Skeletal muscle satellite cell (primary cell): ENCODE measurements around the gene MAB21L3.
"Not testable (repeated sequence)": the region's sequence is repeated elsewhere in the genome, so short reads cannot be mapped to it uniquely, and the experiment has no call there.

ENCODE experiments used
- H3K27me3 ChIP-seq: 2 replicates; pipeline ENCODE4 v1.7.0; 2013; ENCODE audit warnings: low read length; ENCODE audit not compliant: control insufficient read depth, insufficient read depth
- H3K36me3 ChIP-seq: 2 replicates; pipeline ENCODE4 v1.7.0; 2013; ENCODE audit warnings: mild to moderate bottlenecking, control low read depth, low read length; ENCODE audit not compliant: insufficient read depth
- H3K4me1 ChIP-seq: 2 replicates; pipeline ENCODE4 v1.7.0; 2013; ENCODE audit warnings: low read length; ENCODE audit not compliant: control insufficient read depth, insufficient read depth
- H3K4me2 ChIP-seq: 2 replicates; pipeline ENCODE4 v1.7.0; 2013; ENCODE audit warnings: mild to moderate bottlenecking, low read length
- H3K4me3 ChIP-seq: 2 replicates; pipeline ENCODE4 v1.7.0; 2013; ENCODE audit warnings: low read length
- H3K9ac ChIP-seq: 2 replicates; pipeline ENCODE4 v1.7.0; 2013; ENCODE audit warnings: mild to moderate bottlenecking, low read depth, low read length, moderate library complexity
- H3K9me3 ChIP-seq: replicated peaks from 2 replicates; pipeline ENCODE4 v1.7.0; 2013; ENCODE audit warnings: mild to moderate bottlenecking, control low read depth, low read length

Gene MAB21L3

DNA sequence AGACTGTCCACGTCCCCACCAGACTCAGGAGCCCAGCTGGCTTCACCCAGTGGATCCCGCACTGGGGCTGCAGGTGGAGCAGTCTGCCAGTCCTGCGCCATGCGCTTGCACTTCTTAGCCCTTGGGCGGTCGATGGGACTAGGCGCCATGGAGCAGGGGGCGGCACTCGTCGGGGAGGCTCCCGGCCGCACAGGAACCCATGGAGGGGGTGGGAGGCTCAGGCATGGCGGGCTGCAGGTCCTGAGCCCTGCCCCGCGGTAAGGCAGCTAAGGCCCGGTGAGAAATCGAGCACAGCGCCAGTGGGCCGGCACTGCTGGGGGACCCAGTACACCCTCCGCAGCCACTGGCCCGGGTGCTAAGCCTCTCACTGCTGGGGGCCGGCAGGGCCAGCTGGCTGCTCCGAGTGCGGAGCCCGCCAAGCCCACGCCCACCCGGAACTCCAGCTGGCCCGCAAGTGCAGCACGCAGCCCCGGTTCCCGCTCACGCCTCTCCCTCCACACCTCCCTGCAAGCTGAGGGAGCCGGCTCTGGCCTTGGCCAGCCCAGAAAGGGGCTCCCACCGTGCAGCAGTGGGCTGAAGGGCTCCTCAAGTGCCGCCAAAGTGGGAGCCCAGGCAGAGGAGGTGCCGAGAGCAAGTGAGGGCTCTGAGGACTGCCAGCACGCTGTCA lies 35.4 kb downstream of the MAB21L3 start:
- not testable (repeated sequence) for H3K4me1 ChIP-seq, H3K9me3 ChIP-seq, H3K36me3 ChIP-seq, H3K4me2 ChIP-seq, H3K9ac ChIP-seq, H3K27me3 ChIP-seq, H3K4me3 ChIP-seq

DNA sequence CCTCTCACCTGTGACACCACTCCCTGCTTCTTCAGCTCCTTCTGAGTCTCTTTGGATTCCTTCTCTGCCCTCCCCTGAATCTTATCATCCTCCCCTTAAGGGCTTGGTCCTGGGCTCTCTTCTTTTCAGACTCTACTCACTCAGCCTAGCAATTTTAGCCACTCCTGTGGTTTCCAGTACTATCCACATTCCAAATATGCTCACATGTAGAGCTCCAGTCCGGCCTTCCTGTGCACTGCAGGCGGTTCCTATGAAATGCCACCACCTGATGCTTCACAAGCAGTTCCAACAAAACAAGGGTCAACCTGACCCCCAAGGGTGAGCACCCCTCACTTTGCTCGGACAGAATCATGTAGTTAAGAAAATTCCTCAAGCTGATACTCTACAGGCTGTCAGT lies 35.9 kb downstream of the MAB21L3 start:
- H3K4me1 ChIP-seq, result no peaks in the 10 kb centered on the region
- no peak overlapping the region for H3K9ac ChIP-seq
- no peak overlapping the region for H3K4me2 ChIP-seq
- H3K36me3 ChIP-seq, result no peaks in the 10 kb centered on the region
- no peaks in the 10 kb centered on the region for H3K27me3 ChIP-seq
- no peaks in the 10 kb centered on the region for H3K9me3 ChIP-seq
- no peak overlapping the region for H3K4me3 ChIP-seq

DNA sequence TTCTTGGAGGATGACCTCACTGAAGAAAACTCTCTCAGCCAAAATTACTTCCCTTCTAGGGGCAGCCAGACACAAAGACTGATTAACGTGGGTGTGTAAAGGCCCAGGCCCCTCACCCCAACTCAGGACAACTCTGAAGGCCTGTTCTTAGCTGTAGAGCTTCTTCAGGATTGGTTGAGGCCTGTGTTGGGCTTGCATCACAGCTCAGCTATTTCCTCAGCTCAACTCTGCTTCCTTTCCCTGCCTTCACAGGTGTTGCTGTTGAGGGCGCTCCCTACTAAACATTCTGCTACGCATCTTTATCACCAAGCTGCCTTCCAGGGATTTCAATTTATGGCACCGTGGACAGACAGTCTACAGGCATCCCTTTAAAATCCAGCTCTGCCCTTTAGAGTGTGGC lies 36.8 kb downstream of the MAB21L3 start:
- H3K4me3 ChIP-seq, result no peak overlapping the region
- no peak overlapping the region for H3K9ac ChIP-seq
- no peaks in the 10 kb centered on the region for H3K4me1 ChIP-seq
- H3K36me3 ChIP-seq, result no peaks in the 10 kb centered on the region
- no peaks in the 10 kb centered on the region for H3K27me3 ChIP-seq
- H3K9me3 ChIP-seq, result no peaks in the 10 kb centered on the region
- H3K4me2 ChIP-seq, result no peak overlapping the region

DNA sequence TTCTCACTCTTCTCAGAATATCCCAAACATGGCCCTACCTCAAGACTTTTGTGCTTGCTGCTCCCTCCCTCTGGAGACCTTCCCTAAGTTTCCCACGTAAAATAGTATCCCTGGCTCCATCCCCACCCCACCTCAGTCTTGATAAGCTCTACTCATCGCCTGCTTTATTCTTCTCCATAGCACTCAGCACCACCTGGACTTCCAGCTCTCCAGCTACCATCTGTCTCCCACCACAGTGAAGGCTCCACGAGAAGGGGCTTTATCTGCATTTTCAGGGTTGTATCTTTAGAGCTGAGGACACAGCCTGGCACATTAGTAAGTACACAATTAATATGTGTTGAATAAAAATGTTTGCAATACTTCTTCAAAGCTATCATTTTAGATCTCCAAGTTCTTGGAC lies 37.8 kb downstream of the MAB21L3 start:
- Histone ChIP-seq H3K4me3 (no peak overlapping the region), H3K4me1 (no peaks in the 10 kb centered on the region), H3K27me3 (peaks cover under 1% of the 10 kb centered on the region), H3K9me3 (no peaks in the 10 kb centered on the region), H3K36me3 (no peaks in the 10 kb centered on the region), H3K4me2 (no peak overlapping the region), H3K9ac (no peak overlapping the region)

DNA sequence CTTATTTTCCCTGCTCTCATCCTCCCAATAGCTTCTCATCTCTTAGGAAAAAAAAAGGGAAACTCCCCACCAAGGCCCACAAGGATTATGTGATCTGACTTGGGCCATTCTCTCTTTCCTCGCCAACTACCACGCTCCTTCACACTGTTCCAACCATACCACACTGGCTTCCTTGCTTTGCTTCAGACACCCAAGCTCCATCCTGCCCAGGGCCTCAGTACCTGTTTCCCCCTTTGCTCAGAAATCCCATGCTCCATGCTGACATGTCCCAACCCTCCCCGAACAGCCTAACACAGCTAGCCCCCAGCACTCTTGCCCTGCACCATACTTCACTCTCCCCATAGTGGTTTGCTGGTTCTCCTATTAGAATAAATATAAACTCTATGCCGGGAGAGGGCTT lies 39.2 kb downstream of the MAB21L3 start:
- no peak overlapping the region for H3K4me2 ChIP-seq
- H3K4me3 ChIP-seq, result no peak overlapping the region
- H3K9me3 ChIP-seq, result no peaks in the 10 kb centered on the region
- no peaks in the 10 kb centered on the region for H3K36me3 ChIP-seq
- H3K4me1 ChIP-seq, result no peaks in the 10 kb centered on the region
- peaks cover 15% of the 10 kb centered on the region for H3K27me3 ChIP-seq
- no peak overlapping the region for H3K9ac ChIP-seq

DNA sequence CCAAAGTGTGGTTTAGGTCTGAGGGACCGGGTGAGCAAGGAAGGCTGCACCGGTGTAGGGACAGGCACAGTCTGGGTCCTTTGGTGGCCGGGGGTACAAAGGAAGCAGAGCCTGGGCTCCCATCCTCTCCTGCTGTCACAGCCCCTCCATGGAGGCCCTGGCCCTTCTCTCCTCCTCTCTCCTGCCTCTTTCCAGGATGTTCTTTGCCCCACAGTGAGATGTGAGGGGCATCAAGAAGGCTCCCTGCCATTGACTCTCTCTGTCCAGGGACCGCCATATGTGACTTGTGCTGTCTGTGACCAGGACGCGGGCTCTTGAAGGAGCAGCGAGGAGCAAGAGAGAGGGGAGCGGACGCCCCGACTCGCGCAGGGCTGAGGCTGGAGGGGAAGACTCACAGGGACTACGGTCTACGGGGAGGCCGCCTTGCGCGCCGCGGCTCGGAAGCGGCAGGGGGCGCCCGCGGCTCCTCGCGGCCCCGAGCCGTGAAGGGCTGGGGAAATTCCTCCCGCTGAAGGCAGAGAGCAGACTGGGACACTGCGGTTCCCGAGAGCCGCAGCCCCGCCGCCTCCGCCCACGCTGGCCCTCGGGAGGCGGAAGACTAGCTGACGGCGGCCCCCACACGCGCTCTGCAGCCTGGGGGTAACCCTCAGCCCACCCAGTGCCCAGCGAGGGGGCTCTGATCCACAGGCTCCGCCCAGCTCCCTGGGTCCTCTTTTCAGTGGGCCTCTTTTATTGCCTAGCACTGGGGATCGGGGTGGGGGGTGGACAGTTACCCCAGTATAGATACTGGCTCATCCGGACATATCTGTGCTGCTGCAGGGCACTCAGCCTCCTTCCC lies 40.8 kb downstream of the MAB21L3 start:
- Histone ChIP-seq H3K9me3 (no peaks in the 10 kb centered on the region), H3K36me3 (no peaks in the 10 kb centered on the region), H3K4me1 (no peaks in the 10 kb centered on the region), H3K27me3 (peaks cover 28% of the 10 kb centered on the region), H3K4me2 (peak overlapping the region; percentile 93), H3K9ac (peak overlapping the region; percentile 66), H3K4me3 (peak overlapping the region; percentile 72)

DNA sequence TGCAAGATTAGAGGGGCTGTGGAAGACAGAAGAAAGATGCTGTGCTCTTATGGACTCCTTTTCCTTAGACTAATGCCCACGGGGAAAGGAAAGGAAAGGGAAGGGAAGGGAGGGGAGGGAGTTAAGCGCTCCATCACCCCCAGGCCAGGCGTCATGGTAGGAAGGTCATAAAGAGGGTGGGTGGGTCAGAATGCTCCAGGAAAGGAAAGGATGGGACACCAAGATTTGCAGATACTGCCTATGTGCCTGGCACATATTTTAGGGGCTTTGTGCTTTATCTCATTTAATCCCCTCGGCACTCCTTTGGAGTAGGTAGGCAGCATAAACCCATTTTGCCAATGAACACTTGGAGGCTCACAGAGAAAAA lies 41.4 kb downstream of the MAB21L3 start:
- Histone ChIP-seq H3K4me3 (peak overlapping the region; percentile 72), H3K9me3 (no peaks in the 10 kb centered on the region), H3K9ac (peak overlapping the region; percentile 66), H3K4me2 (peak overlapping the region; percentile 93), H3K27me3 (peaks cover 33% of the 10 kb centered on the region), H3K36me3 (no peaks in the 10 kb centered on the region), H3K4me1 (no peaks in the 10 kb centered on the region)

DNA sequence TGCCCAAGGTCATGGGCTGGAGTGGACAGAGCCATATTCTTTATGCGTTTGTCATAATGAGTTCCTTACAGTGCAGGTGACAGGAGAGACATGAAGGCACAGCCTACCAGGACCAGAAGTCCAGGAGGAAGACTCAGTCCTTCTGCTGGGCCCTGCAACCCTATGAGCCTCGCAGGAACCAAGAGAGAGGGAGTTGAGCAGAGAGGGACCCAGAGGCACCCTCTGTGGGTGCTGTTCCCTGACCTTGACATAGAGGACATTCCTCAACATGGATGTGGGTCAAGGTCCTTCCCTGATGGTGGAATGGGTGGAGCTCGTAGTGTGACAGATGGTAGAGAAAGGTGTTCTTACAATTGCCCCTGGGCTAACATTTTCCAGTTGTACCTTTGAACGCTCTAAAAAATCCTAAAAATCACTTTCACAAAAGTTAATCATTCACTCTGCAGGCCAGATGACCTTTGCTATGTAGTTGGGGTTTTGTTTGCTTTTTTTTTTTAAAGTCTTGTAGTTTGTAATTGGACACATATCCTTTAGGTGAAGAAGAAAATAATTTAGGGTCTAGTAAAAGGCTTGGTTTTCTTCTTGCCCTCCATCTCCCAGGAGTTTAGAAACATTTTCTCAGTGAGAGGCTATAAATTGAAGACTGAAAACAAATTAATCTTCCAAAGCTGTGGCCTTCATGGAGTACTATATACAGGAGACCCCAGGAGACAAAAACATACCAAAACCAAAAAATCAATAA lies 41.9 kb downstream of the MAB21L3 start:
- no peaks in the 10 kb centered on the region for H3K4me1 ChIP-seq
- H3K9ac ChIP-seq, result no peak overlapping the region
- no peak overlapping the region for H3K4me2 ChIP-seq
- no peaks in the 10 kb centered on the region for H3K36me3 ChIP-seq
- peaks cover 33% of the 10 kb centered on the region for H3K27me3 ChIP-seq
- H3K9me3 ChIP-seq, result no peaks in the 10 kb centered on the region
- H3K4me3 ChIP-seq, result no peak overlapping the region

DNA sequence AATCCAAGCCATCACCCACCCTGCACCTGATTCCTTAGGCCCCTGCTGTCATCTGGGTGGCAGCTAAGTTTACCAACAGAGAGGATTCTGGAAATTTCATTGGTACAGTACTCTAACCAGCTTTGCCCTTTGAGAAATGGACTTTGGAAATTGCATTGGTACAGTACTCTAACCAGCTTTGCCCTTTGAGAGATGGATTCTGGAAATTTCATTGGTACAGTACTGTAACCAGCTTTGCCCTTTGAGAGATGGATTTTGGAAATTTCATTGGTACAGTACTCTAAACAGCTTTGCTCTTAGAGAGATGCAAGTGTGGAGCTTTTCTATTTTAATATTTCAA lies 42.5 kb downstream of the MAB21L3 start:
- no peak overlapping the region for H3K4me2 ChIP-seq
- no peaks in the 10 kb centered on the region for H3K4me1 ChIP-seq
- no peaks in the 10 kb centered on the region for H3K9me3 ChIP-seq
- peaks cover 33% of the 10 kb centered on the region for H3K27me3 ChIP-seq
- H3K4me3 ChIP-seq, result no peak overlapping the region
- H3K36me3 ChIP-seq, result no peaks in the 10 kb centered on the region
- no peak overlapping the region for H3K9ac ChIP-seq

DNA sequence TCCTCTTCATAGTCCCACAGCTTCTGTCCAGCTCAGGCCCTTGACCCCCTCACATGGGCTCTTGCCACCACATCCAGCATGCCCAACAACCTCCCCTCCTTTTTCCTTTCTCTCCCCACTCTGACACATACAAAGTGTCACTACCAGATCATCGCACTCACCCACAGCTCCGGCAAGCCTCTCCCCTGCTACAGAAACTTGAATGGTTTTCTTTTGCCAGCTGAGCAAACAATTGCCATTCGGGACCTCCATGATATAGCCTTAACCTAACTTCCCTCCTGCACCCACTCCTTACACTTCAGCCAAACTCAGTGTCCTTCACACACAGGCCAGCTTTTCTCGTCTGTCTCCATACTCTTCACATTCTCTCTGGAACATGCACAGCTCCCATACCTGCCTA lies 43.3 kb downstream of the MAB21L3 start:
- Histone ChIP-seq H3K9me3 (no peaks in the 10 kb centered on the region), H3K36me3 (no peaks in the 10 kb centered on the region), H3K4me3 (no peak overlapping the region), H3K4me2 (no peak overlapping the region), H3K4me1 (no peaks in the 10 kb centered on the region), H3K27me3 (peaks cover 37% of the 10 kb centered on the region), H3K9ac (no peak overlapping the region)

DNA sequence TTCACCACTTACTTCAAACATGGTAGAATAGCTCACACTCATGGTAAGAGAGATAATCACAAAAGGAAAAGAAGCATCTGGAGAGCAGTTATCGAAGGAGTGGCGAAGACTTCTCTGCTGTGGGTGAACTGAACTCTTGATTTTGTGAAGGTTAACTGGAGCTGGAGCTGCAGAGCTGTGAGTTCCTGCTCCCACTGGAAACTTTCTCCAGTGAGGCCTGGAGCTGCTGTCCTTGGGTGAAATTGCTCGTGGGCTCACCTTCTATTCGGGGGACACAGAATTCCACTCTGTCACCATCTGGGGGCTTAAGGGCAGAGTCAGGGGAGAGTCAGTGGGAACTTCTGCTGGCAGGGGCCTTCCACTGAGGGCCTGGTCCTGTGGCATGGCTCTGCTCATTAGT lies 45.9 kb downstream of the MAB21L3 start:
- H3K4me3 ChIP-seq, result no peak overlapping the region
- no peaks in the 10 kb centered on the region for H3K9me3 ChIP-seq
- no peak overlapping the region for H3K9ac ChIP-seq
- no peak overlapping the region for H3K4me2 ChIP-seq
- H3K36me3 ChIP-seq, result no peaks in the 10 kb centered on the region
- H3K27me3 ChIP-seq, result peaks cover 39% of the 10 kb centered on the region
- H3K4me1 ChIP-seq, result no peaks in the 10 kb centered on the region
